ENCODE measurements around the gene RCAN3.

GRCh38 chr1:24541711-24542346, 39.2 kb downstream of the RCAN3 start:
- TF ChIP-seq REST (IDR thresholded peaks at IDR 0.05; ENCODE audit: insufficient read depth in 1 of 2, low read depth in 2 of 2, low read length in 1 of 2) (no peak), CTCF (IDR thresholded peaks at IDR 0.05) (peak; percentile 88), SIN3A (IDR thresholded peaks at IDR 0.05; ENCODE audit: borderline replicate concordance, insufficient read depth, low read depth, low read length) (no peak)
